Measurements from ENCODE around the gene RPL18A.

DNA sequence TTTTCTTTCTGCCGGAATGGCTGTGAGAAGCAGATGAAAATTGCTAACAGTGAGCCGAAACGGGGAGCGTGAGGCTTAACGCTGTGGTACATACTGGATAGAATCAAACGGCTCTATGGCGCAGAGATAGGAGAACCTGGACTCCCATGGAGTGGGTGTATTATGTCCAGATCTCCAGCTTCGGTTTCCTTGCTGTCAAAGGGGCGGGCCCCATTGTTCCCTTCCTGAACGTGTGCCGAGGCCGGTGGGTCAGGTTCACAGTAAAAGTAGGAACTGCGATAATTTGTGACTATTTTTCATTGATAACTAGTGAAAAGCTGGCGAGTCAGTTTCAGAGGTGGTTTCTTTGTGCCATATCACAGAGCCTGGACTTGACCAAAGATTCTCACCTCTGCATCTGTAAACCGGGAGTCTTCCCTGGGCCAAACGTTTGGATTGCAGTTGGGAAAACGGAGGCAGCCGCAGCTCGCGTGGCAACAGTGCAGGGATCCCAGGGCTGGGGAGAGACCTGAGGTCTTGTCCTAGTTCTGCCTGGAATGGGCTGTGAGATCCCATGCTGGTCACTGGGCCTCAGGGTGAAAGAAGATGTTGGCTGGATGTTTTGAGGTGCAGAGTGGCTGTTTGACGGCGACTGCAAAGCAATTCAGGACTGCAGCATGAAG is 752 bp downstream of the RPL18A start:
- no peak for TF ChIP-seq CTCF (conservative IDR thresholded peaks at IDR 0.05)
- no peak for TF ChIP-seq ZFX (IDR thresholded peaks at IDR 0.05)
